Smooth muscle cell (in vitro differentiated cells): ENCODE results near the gene GID8. TPM values are rescaled to one million over a fixed set of nuclear protein-coding genes. Genes with fewer than 3 reads are reported as not detected.

Experiments
- DNase-seq: peaks from one replicate; lab custom pipeline; 2025; ENCODE audit not compliant: unreplicated experiment; lab: John Stamatoyannopoulos, UW
- H2AFZ ChIP-seq: fragments of 200-600 bp; sonication (generic); 2 replicates; pipeline ENCODE4 v1.6.0; 2016; ENCODE audit warnings: antibody characterized with exemption, low read depth, mild to moderate bottlenecking
- H3F3A ChIP-seq: fragments of 200-600 bp; sonication (generic); 2 replicates; pipeline ENCODE4 v1.6.0; 2017; ENCODE audit warnings: antibody characterized with exemption, low read depth
- H3K27ac ChIP-seq: fragments of 200-600 bp; sonication (generic); 2 replicates; pipeline ENCODE4 v1.5.1; 2016; ENCODE audit warnings: low read depth, mild to moderate bottlenecking
- H3K27me3 ChIP-seq: fragments of 200-600 bp; sonication (generic); 2 replicates; pipeline ENCODE4 v1.6.1; 2016; ENCODE audit warnings: low read depth, mild to moderate bottlenecking
- H3K36me3 ChIP-seq: fragments of 200-600 bp; sonication (generic); 2 replicates; pipeline ENCODE4 v1.5.1; 2016; ENCODE audit warnings: low read depth
- H3K4me1 ChIP-seq: fragments of 200-600 bp; sonication (generic); 2 replicates; pipeline ENCODE4 v1.5.1; 2016; ENCODE audit warnings: low read depth
- H3K4me2 ChIP-seq: fragments of 200-600 bp; sonication (generic); 2 replicates; pipeline ENCODE4 v1.6.0; 2016; ENCODE audit warnings: mild to moderate bottlenecking
- H3K4me3 ChIP-seq: fragments of 200-600 bp; sonication (generic); 2 replicates; pipeline ENCODE4 v1.5.1; 2016; ENCODE audit warnings: mild to moderate bottlenecking
- H3K79me2 ChIP-seq: fragments of 200-600 bp; sonication (generic); 2 replicates; pipeline ENCODE4 v1.6.0; 2016; ENCODE audit warnings: low read depth, mild to moderate bottlenecking
- H3K9ac ChIP-seq: fragments of 200-600 bp; sonication (generic); 2 replicates; pipeline ENCODE4 v1.6.0; 2016; ENCODE audit warnings: low read depth
- H3K9me3 ChIP-seq: fragments of 200-600 bp; sonication (generic); replicated peaks from 2 replicates; pipeline ENCODE4 v1.5.1; 2016; ENCODE audit warnings: low read depth
- H4K20me1 ChIP-seq: fragments of 200-600 bp; sonication (generic); 2 replicates; pipeline ENCODE4 v1.6.0; 2016; ENCODE audit warnings: low read depth
- CTCF ChIP-seq: fragments of 200-600 bp; sonication (generic); IDR thresholded peaks from 2 replicates; pipeline ENCODE4 v1.5.1; 2017; ENCODE audit warnings: borderline replicate concordance, mild to moderate bottlenecking, antibody characterized with exemption; ENCODE audit not compliant: insufficient read depth, poor library complexity, severe bottlenecking
- WGBS: methylation state at CpG from one replicate; pipeline ENCODE4 v1.1.7; 2016; ENCODE audit warnings: low lambda C conversion rate; 5-methylcytosine and 5-hydroxymethylcytosine counted together
- polyA plus RNA-seq: library from polyadenylated mRNA; unstranded; fragments of >200 nt; fragmentation: Nextera tagmentation; extraction: Ambion mirVana; gene quantifications from 2 replicates; pipeline ENCODE4 v1.2.1, GENCODE V29; 2016
- total RNA-seq: library from RNA; depleted of rRNA; stranded (reverse); fragments of >200 nt; gene quantifications from 2 replicates; pipeline ENCODE4 v1.2.3, GENCODE V29; 2014

The GID8 gene
- total and polyA plus RNA-seq, 2 experiments from 2014 or later = 13.9 to 23.5 TPM

GRCh38 chr20:62937268-62938104 is 461 bp upstream of the GID8 start:
- Histone ChIP-seq H4K20me1 (peaks cover 77% of the 10 kb centered on the region), H3F3A (peaks cover 12% of the 10 kb centered on the region), H3K9me3 (no peaks in the 10 kb centered on the region), H3K36me3 (no peaks in the 10 kb centered on the region), H3K27me3 (no peaks in the 10 kb centered on the region), H3K9ac (peak overlapping the region; percentile 98), H2AFZ (peak overlapping the region; percentile 80), H3K4me2 (peak overlapping the region; percentile 91), H3K79me2 (peaks cover 94% of the 10 kb centered on the region), H3K4me1 (peaks cover 29% of the 10 kb centered on the region), H3K27ac (peak overlapping the region; percentile 98), H3K4me3 (peak overlapping the region; percentile 88)
- WGBS = 2% methylated on average over 80 of the region's 92 CpGs
- TF ChIP-seq CTCF = no peak
- peak; percentile 87 for DNase-seq

GRCh38 chr20:62940875-62941274 is 2.9 kb downstream of the GID8 start:
- peaks cover 21% of the 10 kb centered on the region for H3K4me1 ChIP-seq
- no peak overlapping the region for H3K4me3 ChIP-seq
- H3K9me3 ChIP-seq = no peaks in the 10 kb centered on the region
- H3K9ac ChIP-seq = no peak overlapping the region
- H3F3A ChIP-seq = peaks cover 9% of the 10 kb centered on the region
- H3K27ac ChIP-seq = no peak overlapping the region
- WGBS = 97% methylated on average over 8 of the region's 8 CpGs
- H3K79me2 ChIP-seq = peaks cover 71% of the 10 kb centered on the region
- peaks cover 62% of the 10 kb centered on the region for H4K20me1 ChIP-seq
- H3K36me3 ChIP-seq = no peaks in the 10 kb centered on the region
- no peak overlapping the region for H2AFZ ChIP-seq
- H3K27me3 ChIP-seq = no peaks in the 10 kb centered on the region
- TF ChIP-seq CTCF = no peak
- no peak for DNase-seq
- H3K4me2 ChIP-seq = no peak overlapping the region

- peaks cover 62% of the 10 kb centered on the region for H3K79me2 ChIP-seq
- no peaks in the 10 kb centered on the region for H3K36me3 ChIP-seq
- H2AFZ ChIP-seq = no peak overlapping the region
- no peak overlapping the region for H3K27ac ChIP-seq
- H3K4me2 ChIP-seq = no peak overlapping the region
- H3K4me1 ChIP-seq = peaks cover 14% of the 10 kb centered on the region
- no peaks in the 10 kb centered on the region for H3K9me3 ChIP-seq
- peaks cover 61% of the 10 kb centered on the region for H4K20me1 ChIP-seq
- no peak for TF ChIP-seq CTCF
- DNase-seq = no peak
- peaks cover 9% of the 10 kb centered on the region for H3F3A ChIP-seq
- 86% methylated on average over 1 of the region's 1 CpG for WGBS
- H3K4me3 ChIP-seq = no peak overlapping the region
- no peaks in the 10 kb centered on the region for H3K27me3 ChIP-seq
- no peak overlapping the region for H3K9ac ChIP-seq
These were observed 3.8 kb downstream of the GID8 start for GRCh38 chr20:62941792-62942191.
